IPS-18c (cell line): ENCODE measurements around the gene SH3GLB2.

Experiments
- H3K4me3 ChIP-seq: 2 replicates; pipeline ENCODE4 v1.7.0; 2013; ENCODE audit warnings: low read depth, mild to moderate bottlenecking, low read length, moderate library complexity; ENCODE audit not compliant: insufficient read depth
- H3K9me3 ChIP-seq: one replicate; pipeline ENCODE4 v1.6.1; 2013; ENCODE audit warnings: mild to moderate bottlenecking, low read length, moderate library complexity; ENCODE audit not compliant: control insufficient read depth, insufficient read depth

The SH3GLB2 gene

GRCh38 chr9:129028192-129028966 is at the start of gene SH3GLB2:
SH3GLB2 (minus strand) TSS chr9:129028331; CDS start chr9:129028154, 177 bp downstream.
- peak within 1 kb of the TSS; percentile 58 for H3K4me3 ChIP-seq
- H3K9me3 ChIP-seq: no peaks in the 10 kb centered on the region

GRCh38 chr9:129077236-129077635 is 49.1 kb upstream of the SH3GLB2 start:
- no peak overlapping the region for H3K4me3 ChIP-seq
- H3K9me3 ChIP-seq: no peaks in the 10 kb centered on the region

GRCh38 chr9:129076640-129077037 is 48.5 kb upstream of the SH3GLB2 start:
- Histone ChIP-seq H3K4me3 (no peak overlapping the region), H3K9me3 (no peaks in the 10 kb centered on the region)

- H3K9me3 ChIP-seq: no peaks in the 10 kb centered on the region
These were observed 48.0 kb upstream of the SH3GLB2 start for GRCh38 chr9:129075996-129076639.

GRCh38 chr9:129074106-129074505 is 46.0 kb upstream of the SH3GLB2 start:
- no peaks in the 10 kb centered on the region for H3K9me3 ChIP-seq
- H3K4me3 ChIP-seq: no peak overlapping the region

More at GRCh38 chr9:129075996-129076639, 48.0 kb upstream of the SH3GLB2 start:
- no peak overlapping the region for H3K4me3 ChIP-seq

- no peak overlapping the region for H3K4me3 ChIP-seq
- no peaks in the 10 kb centered on the region for H3K9me3 ChIP-seq
These were observed 45.3 kb upstream of the SH3GLB2 start for GRCh38 chr9:129073404-129073803.

GRCh38 chr9:129072171-129072570 is 44.0 kb upstream of the SH3GLB2 start:
- Histone ChIP-seq H3K4me3 (no peak overlapping the region), H3K9me3 (no peaks in the 10 kb centered on the region)

GRCh38 chr9:129071526-129072126 is 43.5 kb upstream of the SH3GLB2 start:
- Histone ChIP-seq H3K9me3 (no peaks in the 10 kb centered on the region), H3K4me3 (no peak overlapping the region; the same call in 1 of the 2 replicates)

GRCh38 chr9:129070696-129071525 is 42.8 kb upstream of the SH3GLB2 start:
- peak overlapping the region; percentile 9; the same call in 1 of the 2 replicates for H3K4me3 ChIP-seq
- H3K9me3 ChIP-seq: no peaks in the 10 kb centered on the region

- Histone ChIP-seq H3K4me3 (no peak overlapping the region), H3K9me3 (no peaks in the 10 kb centered on the region)
These were observed 41.9 kb upstream of the SH3GLB2 start for GRCh38 chr9:129069862-129070641.

- Histone ChIP-seq H3K9me3 (no peaks in the 10 kb centered on the region), H3K4me3 (no peak overlapping the region)
These were observed 41.1 kb upstream of the SH3GLB2 start for GRCh38 chr9:129068990-129069861.

- H3K4me3 ChIP-seq: no peak overlapping the region
- no peaks in the 10 kb centered on the region for H3K9me3 ChIP-seq
These were observed 40.0 kb upstream of the SH3GLB2 start for GRCh38 chr9:129068110-129068509.

- Histone ChIP-seq H3K9me3 (no peaks in the 10 kb centered on the region), H3K4me3 (no peak overlapping the region)
These were observed 36.4 kb upstream of the SH3GLB2 start for GRCh38 chr9:129064499-129064908.

- no peak overlapping the region for H3K4me3 ChIP-seq
These were observed 34.9 kb upstream of the SH3GLB2 start for GRCh38 chr9:129063061-129063460.

GRCh38 chr9:129060991-129061390 is 32.9 kb upstream of the SH3GLB2 start:
- Histone ChIP-seq H3K4me3 (no peak overlapping the region), H3K9me3 (no peaks in the 10 kb centered on the region)

More at GRCh38 chr9:129063061-129063460, 34.9 kb upstream of the SH3GLB2 start:
- no peaks in the 10 kb centered on the region for H3K9me3 ChIP-seq
